HEK293T (cell line): ENCODE results near the gene HIBCH.

Experiments
- CTCF ChIA-PET: fragments of 350-600 bp; formaldehyde crosslinking; extraction: SDS; loops from one replicate; lab custom pipeline; 2021; ENCODE audit warnings: antibody characterized with exemption, inconsistent platforms; lab: Yijun Ruan, JAX
- POLR2A ChIA-PET: fragments of 350-600 bp; formaldehyde crosslinking; extraction: SDS; loops from one replicate; lab custom pipeline; 2020; ENCODE audit warnings: antibody characterized with exemption, inconsistent platforms; lab: Yijun Ruan, JAX
- DNase-seq: peaks from one replicate; pipeline ENCODE4 v3.0.0; 2012; ENCODE audit warnings: mixed read lengths; ENCODE audit errors: extremely low spot score
- ARNT ChIP-seq: fragments of 450-650 bp; IDR thresholded peaks from 2 replicates; pipeline ENCODE4 v1.6.1; 2017; ENCODE audit warnings: mild to moderate bottlenecking
- BHLHE40 ChIP-seq: fragments of 450-650 bp; IDR thresholded peaks from 2 replicates; pipeline ENCODE4 v1.6.1; 2016; ENCODE audit warnings: mild to moderate bottlenecking, moderate library complexity, borderline replicate concordance
- CTBP1 ChIP-seq: fragments of 450-650 bp; IDR thresholded peaks from 2 replicates; pipeline ENCODE4 v1.6.1; 2016; ENCODE audit warnings: borderline replicate concordance
- ELF4 ChIP-seq: fragments of 450-650 bp; IDR thresholded peaks from 2 replicates; pipeline ENCODE4 v1.6.1; 2017; ENCODE audit warnings: antibody characterized with exemption
- FOXA1 ChIP-seq: fragments of 450-650 bp; IDR thresholded peaks from 2 replicates; pipeline ENCODE4 v1.6.1; 2016; ENCODE audit warnings: mild to moderate bottlenecking
- FOXK2 ChIP-seq: fragments of 450-650 bp; IDR thresholded peaks from 2 replicates; pipeline ENCODE4 v1.6.1; 2016; ENCODE audit warnings: mild to moderate bottlenecking
- FOXM1 ChIP-seq: fragments of 450-650 bp; IDR thresholded peaks from 2 replicates; pipeline ENCODE4 v1.6.1; 2017; ENCODE audit warnings: mild to moderate bottlenecking, borderline replicate concordance
- HDGF ChIP-seq: fragments of 450-650 bp; IDR thresholded peaks from 2 replicates; pipeline ENCODE4 v1.6.1; 2017; ENCODE audit warnings: antibody characterized with exemption, borderline replicate concordance
- L3MBTL2 ChIP-seq: fragments of 450-650 bp; conservative IDR thresholded peaks from 2 replicates; pipeline ENCODE4 v1.6.1; 2016; ENCODE audit warnings: mild to moderate bottlenecking
- LEF1 ChIP-seq: fragments of 450-650 bp; IDR thresholded peaks from 2 replicates; pipeline ENCODE4 v1.6.1; 2017; ENCODE audit warnings: mild to moderate bottlenecking, borderline replicate concordance
- NFRKB ChIP-seq: fragments of 450-650 bp; IDR thresholded peaks from 2 replicates; pipeline ENCODE4 v1.6.1; 2016; ENCODE audit warnings: mild to moderate bottlenecking, moderate library complexity
- PKNOX1 ChIP-seq: fragments of 450-650 bp; IDR thresholded peaks from 2 replicates; pipeline ENCODE4 v1.6.1; 2016
- SP1 ChIP-seq: fragments of 450-650 bp; IDR thresholded peaks from 2 replicates; pipeline ENCODE4 v1.6.1; 2017
- SUZ12 ChIP-seq: fragments of 450-650 bp; IDR thresholded peaks from 2 replicates; pipeline ENCODE4 v1.6.1; 2016; ENCODE audit warnings: mild to moderate bottlenecking
- TARDBP ChIP-seq: fragments of 450-650 bp; IDR thresholded peaks from 2 replicates; pipeline ENCODE4 v1.6.1; 2016
- ZNF384 ChIP-seq: fragments of 450-650 bp; IDR thresholded peaks from 2 replicates; pipeline ENCODE4 v1.6.1; 2016

Gene HIBCH

GRCh38 chr2:190353537-190353899, 33.9 kb upstream of the HIBCH start:
- no peak for DNase-seq
- POLR2A ChIA-PET, result no interaction called here
- CTCF ChIA-PET, result no interaction called here
- TF ChIP-seq FOXK2, result no peak

GRCh38 chr2:190352668-190353536, 33.3 kb upstream of the HIBCH start:
- TF ChIP-seq FOXA1 (no peak), SP1 (no peak)
- DNase-seq, result no peak
- CTCF ChIA-PET, result no interaction called here
- POLR2A ChIA-PET, result interaction anchor here (1.3 kb wide), 1 partner anchor 9 kb away, joined by 4 read pairs; no protein-coding TSS in a partner anchor

GRCh38 chr2:190351955-190352354, 32.3 kb upstream of the HIBCH start:
- no peak for DNase-seq
- no peak for TF ChIP-seq FOXM1
- TF ChIP-seq L3MBTL2, result no peak
- CTCF ChIA-PET, result no interaction called here
- POLR2A ChIA-PET, result interaction anchor here (1.1 to 1.3 kb wide), 2 partner anchors 8 to 9 kb away, joined by 3 to 4 read pairs; partner anchors contain the start of gene INPP1

- ChIA-PET CTCF (no interaction called here), POLR2A (no interaction called here)
- DNase-seq, result no peak
- no peak for TF ChIP-seq TARDBP
- TF ChIP-seq FOXM1, result no peak
- TF ChIP-seq ELF4, result no peak
- TF ChIP-seq FOXA1, result no peak
- TF ChIP-seq BHLHE40, result no peak
- no peak for TF ChIP-seq FOXK2
- no peak for TF ChIP-seq LEF1
- TF ChIP-seq ARNT, result no peak
- TF ChIP-seq NFRKB, result no peak
- TF ChIP-seq SUZ12, result no peak
- no peak for TF ChIP-seq SP1
- TF ChIP-seq ZNF384, result no peak
- TF ChIP-seq HDGF, result no peak
- TF ChIP-seq L3MBTL2, result no peak
- TF ChIP-seq PKNOX1, result no peak
- TF ChIP-seq CTBP1, result no peak
Measured at GRCh38 chr2:190350371-190350770, 30.7 kb upstream of the HIBCH start.

GRCh38 chr2:190344276-190344827, 24.7 kb upstream of the HIBCH start:
- peak; percentile 43 for DNase-seq
- POLR2A ChIA-PET, result interaction anchor here (1.4 to 2.9 kb wide), 2 partner anchors 8 to 25 kb away, joined by 4 to 17 read pairs; partner anchors contain the start of gene HIBCH
- CTCF ChIA-PET, result interaction anchor here (0.6 to 1.0 kb wide), 4 partner anchors 20 to 506 kb away, joined by 3 to 4 read pairs (median 3); no protein-coding TSS in a partner anchor
- TF ChIP-seq LEF1 (0 out of 2 replicates have a peak, but pooled peaks have one; percentile 33), ZNF384 (no peak)

GRCh38 chr2:190343536-190344275, 24.1 kb upstream of the HIBCH start, which contains the start of gene INPP1:
Gene INPP1 (plus strand): TSS chr2:190343589. CDS start chr2:190360103, 16,514 bp downstream.
- peak; percentile 48 for DNase-seq
- peak; percentile 95 for TF ChIP-seq L3MBTL2
- no peak for TF ChIP-seq HDGF
- ChIA-PET CTCF (interaction anchor here (0.7 to 1.0 kb wide), 2 partner anchors 21 to 37 kb away, joined by 3 to 4 read pairs; no protein-coding TSS in a partner anchor), POLR2A (interaction anchor here (1.2 to 2.9 kb wide), 3 partner anchors 8 to 24 kb away, joined by 3 to 17 read pairs (median 4); partner anchors contain the start of gene HIBCH)

GRCh38 chr2:190343089-190343535, 23.5 kb upstream of the HIBCH start:
- DNase-seq, result no peak
- CTCF ChIA-PET, result no interaction called here
- POLR2A ChIA-PET, result interaction anchor here (1.2 to 2.9 kb wide), 2 partner anchors 9 to 24 kb away, joined by 3 to 17 read pairs; partner anchors contain the start of gene HIBCH
- TF ChIP-seq SUZ12, result no peak
- no peak for TF ChIP-seq NFRKB
- TF ChIP-seq TARDBP, result no peak
- TF ChIP-seq HDGF, result no peak
- TF ChIP-seq FOXK2, result no peak
- no peak for TF ChIP-seq FOXM1
- no peak for TF ChIP-seq BHLHE40
- TF ChIP-seq ELF4, result no peak
